ENCODE results near the gene LRTM2. TPM values are rescaled to one million over a fixed set of nuclear protein-coding genes. Genes with fewer than 3 reads are reported as not detected.

Gene LRTM2
- total and polyA plus RNA-seq, 8 donors = not detected

DNA sequence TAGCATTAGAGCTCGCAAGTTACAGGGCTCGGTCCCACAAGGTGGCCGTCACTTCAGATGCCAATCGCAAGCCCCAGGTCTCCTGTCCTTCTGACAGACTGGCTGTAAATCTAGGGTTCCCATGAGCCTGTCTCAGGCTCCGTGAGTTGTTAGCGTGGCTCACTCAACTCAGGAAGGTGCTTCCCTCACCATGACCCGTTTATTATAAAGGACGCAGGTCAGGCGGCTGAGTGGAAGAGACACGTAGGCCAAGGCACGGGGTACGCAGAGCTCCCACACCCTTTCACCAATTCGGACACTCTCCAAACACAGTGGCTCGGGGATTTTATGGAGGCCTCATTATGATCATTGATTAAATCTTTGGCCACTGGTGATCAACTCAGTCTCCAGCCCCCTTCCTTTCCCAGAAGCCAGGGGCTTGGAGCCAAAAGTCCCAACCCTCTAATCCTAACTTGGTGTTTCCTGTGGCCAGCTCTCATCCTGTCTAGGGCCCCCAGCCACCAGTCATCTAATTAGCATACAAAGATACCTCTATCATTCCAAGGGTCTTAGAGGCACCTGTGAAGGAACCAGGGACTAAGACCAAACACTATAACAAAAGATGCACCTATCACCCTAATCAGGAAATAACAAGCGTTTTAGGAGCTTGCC lies 25.8 kb upstream of the LRTM2 start:
- Histone ChIP-seq H3K27ac (no peak overlapping the region), H3K27me3 (no peaks in the 10 kb centered on the region), H3K4me3 (no peak overlapping the region), H3K36me3 (no peaks in the 10 kb centered on the region), H3K4me1 (peaks cover 0 to 6% (median 3%) of the 10 kb centered on the region in 3 donors), H3K9me3 (no peaks in the 10 kb centered on the region)
- intact Hi-C loops (cut with DNase I) = loop anchor here (5.0 to 10.0 kb wide), 3 partner anchors 142 to 150 kb away; no protein-coding TSS in a partner anchor
- DNase-seq (no peak), ATAC-seq (no peak), FAIRE-seq (no peak)
- TF ChIP-seq, protein P1, sequence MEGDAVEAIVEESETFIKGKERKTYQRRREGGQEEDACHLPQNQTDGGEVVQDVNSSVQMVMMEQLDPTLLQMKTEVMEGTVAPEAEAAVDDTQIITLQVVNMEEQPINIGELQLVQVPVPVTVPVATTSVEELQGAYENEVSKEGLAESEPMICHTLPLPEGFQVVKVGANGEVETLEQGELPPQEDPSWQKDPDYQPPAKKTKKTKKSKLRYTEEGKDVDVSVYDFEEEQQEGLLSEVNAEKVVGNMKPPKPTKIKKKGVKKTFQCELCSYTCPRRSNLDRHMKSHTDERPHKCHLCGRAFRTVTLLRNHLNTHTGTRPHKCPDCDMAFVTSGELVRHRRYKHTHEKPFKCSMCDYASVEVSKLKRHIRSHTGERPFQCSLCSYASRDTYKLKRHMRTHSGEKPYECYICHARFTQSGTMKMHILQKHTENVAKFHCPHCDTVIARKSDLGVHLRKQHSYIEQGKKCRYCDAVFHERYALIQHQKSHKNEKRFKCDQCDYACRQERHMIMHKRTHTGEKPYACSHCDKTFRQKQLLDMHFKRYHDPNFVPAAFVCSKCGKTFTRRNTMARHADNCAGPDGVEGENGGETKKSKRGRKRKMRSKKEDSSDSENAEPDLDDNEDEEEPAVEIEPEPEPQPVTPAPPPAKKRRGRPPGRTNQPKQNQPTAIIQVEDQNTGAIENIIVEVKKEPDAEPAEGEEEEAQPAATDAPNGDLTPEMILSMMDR (IDR thresholded peaks at IDR 0.05) = no peak
- WGBS, 2 donors = 72 to 78% methylated on average over 15 of the region's 15 CpGs

DNA sequence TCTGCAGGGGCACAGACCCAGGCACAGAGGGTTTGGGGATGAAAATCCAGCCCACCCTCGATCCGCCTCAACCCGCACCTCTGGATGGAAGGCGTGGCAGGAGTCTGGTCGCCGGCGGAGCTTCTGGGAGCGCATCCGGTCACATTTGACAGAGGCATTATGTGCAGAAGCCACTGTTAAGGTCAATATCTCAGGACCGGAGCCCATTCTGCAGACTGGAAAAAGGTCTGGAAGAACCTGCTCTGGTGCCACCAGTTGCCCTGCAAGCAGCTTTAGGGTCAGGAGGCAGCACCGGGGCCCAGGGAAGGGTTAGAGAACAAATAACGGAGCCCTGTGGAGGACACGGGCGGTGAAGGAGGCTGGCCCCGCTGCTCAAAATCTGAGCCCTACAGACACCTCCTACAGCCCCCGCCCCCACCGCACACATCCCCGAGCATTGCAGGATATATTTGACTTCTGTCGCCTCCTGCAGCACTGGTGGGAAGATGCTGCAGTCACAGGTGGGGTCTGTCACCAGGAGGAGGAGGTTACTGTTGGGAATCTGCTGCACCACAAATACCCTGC lies 25.1 kb upstream of the LRTM2 start:
- TF ChIP-seq, protein P1 (IDR thresholded peaks at IDR 0.05) = no peak
- H3K27me3 ChIP-seq = no peaks in the 10 kb centered on the region
- ATAC-seq (no peak), DNase-seq (peak in 1 of 6 donors; percentile 44), FAIRE-seq (no peak)
- intact Hi-C loops (cut with DNase I) = loop anchor here (5.0 to 10.0 kb wide), 2 partner anchors 142 to 151 kb away; no protein-coding TSS in a partner anchor
- WGBS, 2 donors = 62 to 69% methylated on average over 19 of the region's 19 CpGs
- H3K4me1 ChIP-seq = peaks cover 0 to 6% (median 3%) of the 10 kb centered on the region in 3 donors
- H3K27ac ChIP-seq = no peak overlapping the region
- H3K9me3 ChIP-seq = no peaks in the 10 kb centered on the region
- H3K36me3 ChIP-seq = no peaks in the 10 kb centered on the region
- H3K4me3 ChIP-seq = no peak overlapping the region

DNA sequence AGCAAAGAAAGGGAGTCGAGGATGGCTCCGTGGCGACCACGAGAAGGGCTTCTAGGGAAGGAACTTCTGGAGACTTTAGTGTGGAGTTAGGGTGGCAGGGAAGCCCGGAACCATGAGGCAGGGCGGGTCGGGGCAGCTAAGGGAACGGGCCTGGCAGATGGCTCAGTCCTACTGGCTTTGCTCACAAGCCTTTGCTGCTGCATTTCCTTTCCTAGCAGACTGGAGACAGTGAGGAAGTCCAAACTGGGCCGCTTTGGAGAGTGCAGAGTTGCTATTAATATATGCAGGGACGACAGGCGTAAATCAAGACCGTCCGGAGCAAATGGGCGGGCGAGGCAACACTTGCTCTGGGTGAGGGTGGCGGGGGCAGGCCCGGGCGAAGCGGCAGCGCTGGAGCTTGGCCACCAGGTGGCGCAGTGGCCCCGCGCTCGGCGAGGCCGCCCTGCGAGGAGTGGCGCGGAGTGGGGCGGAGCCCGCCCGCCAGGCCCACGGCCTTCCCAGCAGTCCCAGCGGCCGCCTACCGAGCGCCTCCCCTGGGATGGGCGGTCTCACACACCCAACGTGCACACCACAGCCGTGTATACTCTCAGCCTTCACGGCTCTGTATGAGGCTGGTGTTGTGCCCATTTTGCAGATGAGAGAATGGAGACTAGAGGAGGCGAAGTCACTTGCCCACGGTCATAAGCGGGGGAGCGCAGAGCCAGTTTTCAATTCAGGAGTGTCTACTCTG lies 24.4 kb upstream of the LRTM2 start:
- Histone ChIP-seq H3K9me3 (no peaks in the 10 kb centered on the region), H3K4me1 (peaks cover 0 to 6% (median 3%) of the 10 kb centered on the region in 3 donors), H3K27me3 (no peaks in the 10 kb centered on the region), H3K4me3 (peak overlapping the region; percentile 37 to 61 (median 54)), H3K27ac (peak overlapping the region; percentile 2 to 66 (median 59)), H3K36me3 (no peaks in the 10 kb centered on the region)
- FAIRE-seq = no peak
- ATAC-seq = peak; percentile 94 to 96 (median 95)
- WGBS, 2 donors = 3 to 4% methylated on average over 45 of the region's 45 CpGs
- intact Hi-C loops (cut with DNase I) = loop anchor here (5.0 to 10.0 kb wide), 2 partner anchors 141 to 151 kb away; no protein-coding TSS in a partner anchor
- peak; percentile 91 to 99 (median 95) for DNase-seq
- TF ChIP-seq, protein P1 (IDR thresholded peaks at IDR 0.05) = peak; percentile 98 to 99 (median 98)

DNA sequence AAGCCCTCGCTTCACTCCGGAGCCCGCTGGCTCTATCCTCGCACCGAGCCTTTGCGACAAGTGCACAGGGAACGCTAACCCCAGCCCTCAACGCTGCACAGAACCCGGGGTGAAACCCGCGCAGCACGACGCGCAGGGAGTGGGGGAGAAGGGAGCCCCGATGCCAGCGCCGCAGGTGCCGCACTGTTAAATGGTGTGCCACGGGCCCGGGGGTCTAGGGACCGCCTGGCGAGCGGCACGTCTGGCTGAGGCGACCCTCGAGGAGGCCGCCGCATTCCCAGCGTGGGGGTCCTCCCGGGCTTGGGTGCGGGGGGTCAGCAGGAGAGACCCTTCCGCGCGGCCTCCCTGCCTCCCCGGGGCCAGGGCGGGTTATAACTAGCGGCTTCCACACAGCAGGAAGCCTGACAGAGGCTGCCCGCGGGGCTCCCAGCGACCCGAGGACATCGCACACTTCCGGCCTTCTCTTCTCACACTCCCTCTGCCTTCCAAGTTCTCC lies 23.8 kb upstream of the LRTM2 start:
- Histone ChIP-seq H3K4me3 (peak overlapping the region; percentile 37 to 61 (median 54)), H3K27ac (peak overlapping the region; percentile 2 to 66 (median 59)), H3K9me3 (no peaks in the 10 kb centered on the region), H3K27me3 (no peaks in the 10 kb centered on the region), H3K4me1 (peaks cover 0 to 6% (median 3%) of the 10 kb centered on the region in 3 donors), H3K36me3 (no peaks in the 10 kb centered on the region)
- TF ChIP-seq, protein P1 (IDR thresholded peaks at IDR 0.05) = no peak
- 3 to 5% methylated on average over 39 to 43 of the region's 43 CpGs for WGBS, 2 donors
- peak; percentile 39 to 56 (median 48) for ATAC-seq
- peak in 2 of 6 donors; percentile 56 to 71 for DNase-seq
- no peak for FAIRE-seq
- intact Hi-C loops (cut with DNase I) = loop anchor here (5.0 to 10.0 kb wide), 2 partner anchors 141 to 152 kb away; no protein-coding TSS in a partner anchor
